CD4-positive, alpha-beta T cell treated with Interleukin-1 beta for 1 hour (primary cell): ENCODE measurements around the gene UBE2G2.

Experiments
- DNase-seq, 2 donors: peaks; one replicate each; pipeline ENCODE4 v3.0.0-alpha.2; 2020 to 2022

The UBE2G2 gene

GRCh38 chr21:44723177-44724131, 78.2 kb downstream of the UBE2G2 start:
- DNase-seq: peak; percentile 24 to 36

GRCh38 chr21:44722731-44723130, 78.9 kb downstream of the UBE2G2 start:
- no peak for DNase-seq

DNA sequence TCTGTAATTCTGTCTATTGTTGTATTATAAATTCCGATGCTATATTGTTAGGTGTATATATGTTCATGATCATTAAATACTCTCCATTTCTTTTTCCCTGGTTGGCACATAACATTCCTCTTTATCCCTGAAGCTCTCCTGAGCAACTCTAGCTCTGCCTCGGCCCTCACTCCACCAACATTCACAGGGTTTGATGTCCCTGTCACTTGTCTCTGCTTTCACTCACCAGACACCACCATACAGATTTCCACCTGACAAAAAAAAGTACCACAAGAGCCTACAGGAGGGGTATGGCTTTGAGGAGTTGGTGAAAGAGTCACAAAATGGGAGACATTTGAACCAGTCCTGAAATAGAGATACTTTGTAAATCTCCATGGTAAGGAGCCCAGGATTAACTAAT, 81.5 kb downstream of the UBE2G2 start:
- no peak for DNase-seq
